Mesodermal cell (in vitro differentiated cells): Measurements from ENCODE around the gene SEMA5A.

ENCODE experiments used
- H3K27ac ChIP-seq: 2 replicates; pipeline ENCODE4 v1.7.0; 2013; ENCODE audit warnings: mild to moderate bottlenecking, low read depth, low read length, moderate library complexity; ENCODE audit not compliant: severe bottlenecking
- H3K36me3 ChIP-seq: 2 replicates; pipeline ENCODE4 v1.7.1; 2013; ENCODE audit warnings: mild to moderate bottlenecking, low read length, moderate library complexity; ENCODE audit not compliant: control insufficient read depth, insufficient read depth
- H3K4me1 ChIP-seq: one replicate; pipeline ENCODE4 v1.7.1; 2013; ENCODE audit warnings: mild to moderate bottlenecking, low read length; ENCODE audit not compliant: insufficient read depth, control insufficient read depth, poor library complexity, severe bottlenecking
- H3K4me3 ChIP-seq: 2 replicates; pipeline ENCODE4 v1.7.0; 2013; ENCODE audit warnings: low read length, control low read depth, mild to moderate bottlenecking; ENCODE audit not compliant: insufficient read depth, poor library complexity, severe bottlenecking; ENCODE audit errors: extremely low read depth
- H3K9me3 ChIP-seq: 2 replicates; pipeline ENCODE4 v1.7.1; 2013; ENCODE audit warnings: mild to moderate bottlenecking, low read length, moderate library complexity; ENCODE audit not compliant: control insufficient read depth
- WGBS, 2 experiments: methylation state at CpG; one replicate each; pipeline ENCODE4 v1.1.5; 2013; ENCODE audit warnings: missing lambda C conversion rate in 2 of 2; ENCODE audit not compliant: insufficient coverage in 2 of 2; 5-methylcytosine and 5-hydroxymethylcytosine counted together

Gene SEMA5A

DNA sequence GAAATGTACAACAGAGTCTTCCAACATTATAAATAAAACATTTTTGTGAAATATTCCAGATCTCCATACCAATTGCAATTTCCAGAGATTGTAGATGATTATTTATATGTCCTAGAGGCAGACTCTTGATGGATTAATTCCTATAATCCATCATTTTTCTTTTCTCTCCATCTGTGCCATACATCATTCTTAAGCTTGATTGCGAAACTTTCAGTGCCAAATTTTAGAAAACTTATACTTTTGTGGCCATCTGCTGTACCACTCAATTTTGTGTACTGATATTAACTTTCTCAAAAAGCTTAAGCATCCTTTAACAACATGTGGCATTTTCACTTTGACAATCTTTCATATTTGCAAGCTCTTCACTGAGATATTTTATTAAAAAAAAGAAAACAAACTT lies 446.9 kb downstream of the SEMA5A start:
- 100% methylated on average over 1 of the region's 1 CpG for WGBS, 2 experiments

GRCh38 chr5:9094582-9094981 lies 451.3 kb downstream of the SEMA5A start:
- no peak overlapping the region for H3K4me3 ChIP-seq
- H3K36me3 ChIP-seq, result no peaks in the 10 kb centered on the region
- no peaks in the 10 kb centered on the region for H3K9me3 ChIP-seq
- H3K4me1 ChIP-seq, result no peaks in the 10 kb centered on the region
- no peak overlapping the region for H3K27ac ChIP-seq
- 80 to 100% methylated on average over 1 to 2 of the region's 6 CpGs for WGBS, 2 experiments

More for the DNA sequence above, 446.9 kb downstream of the SEMA5A start:
- Histone ChIP-seq H3K27ac (no peak overlapping the region), H3K4me1 (no peaks in the 10 kb centered on the region), H3K4me3 (no peak overlapping the region), H3K36me3 (no peaks in the 10 kb centered on the region), H3K9me3 (no peaks in the 10 kb centered on the region)

DNA sequence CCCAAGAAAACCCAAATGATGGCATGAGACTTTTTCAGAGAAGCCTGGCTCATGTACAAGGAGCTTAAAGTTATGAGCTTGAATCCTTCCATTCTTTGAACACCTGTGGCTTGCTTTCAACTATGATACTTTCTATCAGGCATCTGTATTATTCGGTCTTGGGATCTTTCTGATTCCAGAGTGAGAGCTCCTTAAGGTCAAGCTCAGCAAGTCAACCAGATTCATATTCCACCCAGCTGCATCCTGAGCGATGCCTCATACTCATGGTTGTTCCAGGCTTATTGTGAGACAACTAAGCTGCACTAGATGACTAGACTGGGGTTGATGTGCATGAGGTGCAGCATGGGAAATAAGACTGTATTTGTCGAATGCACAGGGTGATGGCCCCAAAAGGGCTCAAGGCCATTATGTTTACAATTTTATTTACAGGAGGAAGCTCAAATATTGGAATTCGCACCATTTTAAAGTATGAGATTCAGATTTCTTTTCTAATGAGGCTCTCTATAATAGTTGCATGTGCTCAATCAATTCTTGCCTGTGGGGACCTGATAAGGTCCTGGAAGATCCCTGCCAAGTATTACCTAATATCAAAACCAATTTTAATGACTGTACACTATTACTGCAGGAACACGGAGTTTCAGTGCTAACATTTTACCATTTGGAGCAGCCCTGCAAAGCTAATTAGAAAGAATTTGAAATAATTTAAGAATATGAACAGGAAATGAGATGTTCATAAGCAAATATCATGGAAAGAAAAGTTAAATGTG lies 453.8 kb downstream of the SEMA5A start:
- Histone ChIP-seq H3K27ac (no peak overlapping the region), H3K4me3 (no peak overlapping the region), H3K36me3 (no peaks in the 10 kb centered on the region), H3K9me3 (no peaks in the 10 kb centered on the region), H3K4me1 (no peaks in the 10 kb centered on the region)
- 86 to 100% methylated on average over 2 to 4 of the region's 5 CpGs for WGBS, 2 experiments

GRCh38 chr5:9090381-9091026 lies 455.4 kb downstream of the SEMA5A start:
- Histone ChIP-seq H3K4me1 (no peaks in the 10 kb centered on the region), H3K4me3 (no peak overlapping the region), H3K36me3 (peaks cover 3% of the 10 kb centered on the region), H3K9me3 (no peaks in the 10 kb centered on the region), H3K27ac (no peak overlapping the region)
- 81 to 82% methylated on average over 5 of the region's 7 CpGs for WGBS, 2 experiments

- no peak overlapping the region for H3K4me3 ChIP-seq
- no peak overlapping the region for H3K27ac ChIP-seq
- H3K9me3 ChIP-seq, result no peaks in the 10 kb centered on the region
- H3K36me3 ChIP-seq, result peaks cover 3% of the 10 kb centered on the region
- no peaks in the 10 kb centered on the region for H3K4me1 ChIP-seq
- 86% methylated on average over 1 of the region's 1 CpG; no CpG with 5 or more reads in 1 of the 2 experiments for WGBS, 2 experiments
Measured at GRCh38 chr5:9089893-9090292, 456.0 kb downstream of the SEMA5A start.

DNA sequence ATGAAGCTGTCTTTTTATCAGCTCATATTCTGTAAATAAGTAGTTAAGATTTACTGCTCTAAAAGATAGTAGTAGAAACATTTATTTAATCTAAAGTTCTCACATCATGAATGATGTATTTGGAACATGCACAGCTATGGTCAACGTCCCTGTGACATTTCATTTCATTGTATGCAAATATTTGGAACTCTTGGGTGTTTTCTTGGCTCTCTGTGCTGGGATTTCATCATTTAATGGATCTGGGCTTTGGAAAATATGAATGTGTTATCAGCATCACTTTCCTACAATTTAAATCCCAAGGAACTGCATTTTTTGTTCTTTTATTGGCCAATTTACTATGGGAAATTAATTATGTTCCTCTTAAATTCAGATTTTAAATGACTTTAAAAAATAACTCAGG lies 462.9 kb downstream of the SEMA5A start:
- H3K36me3 ChIP-seq, result peaks cover 3% of the 10 kb centered on the region
- no CpG with 5 or more reads among the region's 1 CpG for WGBS, 2 experiments
- no peak overlapping the region for H3K27ac ChIP-seq

GRCh38 chr5:9072701-9073100 lies 473.2 kb downstream of the SEMA5A start:
- H3K9me3 ChIP-seq, result no peaks in the 10 kb centered on the region
- H3K36me3 ChIP-seq, result no peaks in the 10 kb centered on the region
- H3K4me1 ChIP-seq, result no peaks in the 10 kb centered on the region
- no peak overlapping the region for H3K4me3 ChIP-seq
- 90% methylated on average over 2 of the region's 4 CpGs; no CpG with 5 or more reads in 1 of the 2 experiments for WGBS, 2 experiments
- H3K27ac ChIP-seq, result no peak overlapping the region

More for the DNA sequence above, 462.9 kb downstream of the SEMA5A start:
- no peaks in the 10 kb centered on the region for H3K9me3 ChIP-seq
- no peak overlapping the region for H3K4me3 ChIP-seq
- H3K4me1 ChIP-seq, result no peaks in the 10 kb centered on the region

DNA sequence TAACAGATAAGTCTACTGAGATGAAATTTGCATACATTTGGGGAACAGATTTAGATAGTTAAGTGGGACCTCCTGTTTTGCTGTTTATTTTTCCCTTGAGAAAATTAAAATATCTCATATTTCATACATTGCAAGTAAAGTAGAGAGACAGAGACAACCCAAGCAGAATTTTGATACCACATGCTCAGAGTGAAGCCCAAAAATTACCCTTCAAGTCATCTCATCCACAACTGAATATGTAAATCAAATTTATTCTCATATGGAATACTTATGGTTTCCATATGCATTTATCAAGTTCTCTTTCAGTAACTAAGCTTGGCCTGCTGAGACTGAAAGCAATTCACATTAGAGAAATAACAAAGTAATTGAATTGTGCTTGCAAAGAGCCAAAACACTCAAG lies 474.4 kb downstream of the SEMA5A start:
- Histone ChIP-seq H3K9me3 (no peaks in the 10 kb centered on the region), H3K4me1 (no peaks in the 10 kb centered on the region), H3K36me3 (peaks cover 1% of the 10 kb centered on the region), H3K4me3 (no peak overlapping the region), H3K27ac (no peak overlapping the region)

GRCh38 chr5:9071074-9071473 lies 474.8 kb downstream of the SEMA5A start:
- Histone ChIP-seq H3K4me3 (no peak overlapping the region), H3K4me1 (no peaks in the 10 kb centered on the region), H3K36me3 (peaks cover 6% of the 10 kb centered on the region), H3K9me3 (no peaks in the 10 kb centered on the region), H3K27ac (no peak overlapping the region)
- 76 to 83% methylated on average over 1 to 2 of the region's 3 CpGs for WGBS, 2 experiments

DNA sequence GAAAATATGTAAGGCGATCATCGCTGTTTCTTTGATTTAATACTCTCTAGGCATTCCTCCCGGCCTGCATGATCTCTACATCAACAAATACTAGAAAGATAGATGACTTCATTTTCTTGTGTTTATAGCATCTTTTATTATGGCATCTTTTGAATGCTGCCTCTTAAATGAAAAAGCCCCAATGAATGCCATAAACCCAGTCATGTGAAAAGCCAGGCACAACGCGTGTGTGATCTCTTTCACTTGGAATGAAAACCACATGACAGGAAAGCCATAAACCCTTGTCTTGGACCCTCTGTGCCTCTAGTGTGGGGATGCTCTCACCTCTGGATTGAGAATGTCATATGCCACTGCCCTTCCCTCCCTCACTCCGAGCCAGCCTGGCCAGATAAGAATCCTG lies 476.2 kb downstream of the SEMA5A start:
- WGBS, 2 experiments, result 83 to 100% methylated on average over 1 to 3 of the region's 6 CpGs
- Histone ChIP-seq H3K9me3 (no peaks in the 10 kb centered on the region), H3K4me3 (no peak overlapping the region), H3K4me1 (no peaks in the 10 kb centered on the region), H3K27ac (no peak overlapping the region), H3K36me3 (peaks cover 15% of the 10 kb centered on the region)

GRCh38 chr5:9067154-9067553 lies 478.7 kb downstream of the SEMA5A start:
- WGBS, 2 experiments, result no CpG with 5 or more reads among the region's 2 CpGs
- Histone ChIP-seq H3K4me3 (no peak overlapping the region), H3K27ac (no peak overlapping the region), H3K4me1 (no peaks in the 10 kb centered on the region), H3K36me3 (peaks cover 39% of the 10 kb centered on the region), H3K9me3 (no peaks in the 10 kb centered on the region)
